NCI-H1048 (cell line): ENCODE measurements around the gene ITPRID2.

Source experiments
- DNase-seq: peaks from one replicate; lab custom pipeline; 2025; lab: John Stamatoyannopoulos, UW

The ITPRID2 gene

GRCh38 chr2:181882246-181883020, 9.1 kb upstream of the ITPRID2 start:
- DNase-seq, result no peak

GRCh38 chr2:181884601-181885000, 6.9 kb upstream of the ITPRID2 start:
- no peak for DNase-seq

GRCh38 chr2:181885096-181885495, 6.4 kb upstream of the ITPRID2 start:
- DNase-seq, result no peak

DNA sequence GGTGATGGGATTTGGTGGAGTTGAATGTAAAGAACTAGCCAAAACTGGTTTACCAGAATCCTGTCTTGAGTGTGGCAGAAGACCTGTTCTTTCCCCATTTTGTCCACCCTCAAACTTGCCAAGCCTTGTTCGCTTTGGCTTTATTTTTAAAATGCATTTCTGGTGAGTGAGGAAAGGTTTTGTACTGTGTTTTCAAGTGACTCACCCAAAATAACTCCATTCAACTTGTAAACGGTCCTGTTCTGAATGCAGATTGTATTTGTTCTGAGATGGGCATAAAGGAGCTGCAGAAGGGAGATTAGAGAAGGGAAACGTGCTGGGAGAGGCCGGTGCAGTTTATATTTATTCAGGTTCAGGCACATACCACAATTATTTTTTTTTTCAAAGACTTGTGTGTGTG, 5.3 kb upstream of the ITPRID2 start:
- DNase-seq, result no peak

DNA sequence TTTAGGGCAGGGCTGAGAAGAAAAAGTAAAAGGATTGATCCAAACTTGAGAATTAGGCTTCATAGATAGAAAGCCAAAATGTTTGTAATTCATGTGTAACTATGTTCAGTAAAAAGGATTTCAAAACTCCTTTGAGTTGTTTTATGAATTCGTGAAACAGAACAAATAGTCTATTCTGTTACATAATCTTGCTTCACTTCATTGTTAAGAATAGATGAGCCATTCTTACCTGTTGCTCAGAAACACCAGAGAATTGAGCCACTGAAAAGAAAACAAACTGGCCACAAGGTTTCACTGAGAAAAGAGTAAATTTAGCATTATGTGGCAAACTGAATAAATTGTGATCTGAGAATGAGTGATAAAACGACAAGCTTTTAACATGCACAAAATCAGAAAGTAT, 4.5 kb upstream of the ITPRID2 start:
- DNase-seq, result no peak

- DNase-seq, result no peak
These were observed 1.8 kb upstream of the ITPRID2 start for GRCh38 chr2:181889776-181890175.

- DNase-seq, result no peak
These were observed 1.3 kb upstream of the ITPRID2 start for GRCh38 chr2:181890271-181890670.

- DNase-seq, result peak; percentile 11
These were observed 652 bp downstream of the ITPRID2 start for GRCh38 chr2:181891966-181892798.

DNA sequence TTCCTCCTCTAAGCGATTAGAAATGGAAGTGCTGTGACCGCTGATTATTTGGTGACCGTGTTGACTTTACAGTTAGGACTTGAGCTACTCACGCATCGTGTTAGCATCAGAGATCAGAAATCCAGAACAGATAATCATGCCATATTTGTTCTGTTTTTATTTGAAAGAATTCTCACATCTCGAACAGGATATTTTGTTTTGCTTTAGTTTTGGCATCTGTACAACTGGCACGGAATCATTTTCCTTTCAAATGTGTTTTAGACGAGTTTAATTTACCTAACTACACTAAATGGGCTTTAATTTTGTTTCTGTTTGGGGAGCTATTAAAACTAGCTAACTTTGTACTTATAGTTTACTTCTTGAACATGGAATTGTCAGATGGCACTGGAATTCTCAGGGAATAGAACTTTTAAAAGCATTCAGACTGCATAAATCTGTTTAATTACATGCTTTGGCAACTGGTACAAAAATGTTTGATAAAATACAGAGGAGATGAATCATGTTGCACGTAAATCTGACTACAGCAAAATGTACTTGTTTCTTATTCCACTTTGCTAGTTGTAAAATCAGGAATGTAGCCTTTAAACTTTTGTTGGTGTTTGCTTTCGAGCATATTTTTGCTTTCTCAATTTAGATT, 1.4 kb downstream of the ITPRID2 start:
- DNase-seq, result no peak

GRCh38 chr2:181894381-181894780, 2.9 kb downstream of the ITPRID2 start:
- no peak for DNase-seq

DNA sequence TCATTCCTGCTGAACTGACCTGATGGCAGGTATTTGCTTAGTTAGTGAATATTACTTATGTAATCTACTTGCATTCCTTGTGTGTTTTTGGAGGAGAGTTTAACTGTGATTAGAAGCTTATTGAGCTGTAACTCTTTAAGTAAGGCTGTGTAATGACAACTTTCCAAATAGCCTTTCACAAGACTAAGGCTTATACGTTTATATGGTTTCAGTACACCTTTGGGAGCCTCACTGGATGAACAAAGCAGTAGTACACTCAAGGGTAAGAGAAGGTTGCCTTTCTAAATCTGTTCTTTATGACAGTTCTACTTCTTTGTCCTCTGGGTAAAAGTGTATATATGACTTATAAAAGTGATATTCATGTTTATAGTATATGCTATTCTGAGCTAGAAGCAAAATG, 4.3 kb downstream of the ITPRID2 start:
- no peak for DNase-seq

DNA sequence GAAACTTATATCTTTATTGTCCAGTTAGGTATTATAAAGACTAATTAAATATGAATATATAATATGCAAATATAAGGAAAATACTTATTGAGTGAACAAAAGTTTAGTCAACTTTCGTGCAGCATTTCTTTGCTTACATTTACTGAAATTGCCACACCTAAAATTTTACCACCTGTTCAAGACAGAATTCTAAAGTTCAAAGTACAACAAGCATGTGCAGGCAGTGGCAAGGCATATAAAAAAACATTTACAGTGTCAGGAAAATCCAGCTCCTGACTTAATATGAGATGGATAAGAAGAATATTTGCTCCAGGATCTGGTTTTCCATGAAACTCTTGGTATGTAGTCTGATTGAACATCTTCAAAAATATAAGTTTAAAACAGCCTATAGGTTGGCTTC, 4.8 kb downstream of the ITPRID2 start:
- no peak for DNase-seq

- no peak for DNase-seq
These were observed 8.6 kb downstream of the ITPRID2 start for GRCh38 chr2:181900007-181900651.

GRCh38 chr2:181902625-181903024, 11.1 kb downstream of the ITPRID2 start:
- DNase-seq, result no peak

DNA sequence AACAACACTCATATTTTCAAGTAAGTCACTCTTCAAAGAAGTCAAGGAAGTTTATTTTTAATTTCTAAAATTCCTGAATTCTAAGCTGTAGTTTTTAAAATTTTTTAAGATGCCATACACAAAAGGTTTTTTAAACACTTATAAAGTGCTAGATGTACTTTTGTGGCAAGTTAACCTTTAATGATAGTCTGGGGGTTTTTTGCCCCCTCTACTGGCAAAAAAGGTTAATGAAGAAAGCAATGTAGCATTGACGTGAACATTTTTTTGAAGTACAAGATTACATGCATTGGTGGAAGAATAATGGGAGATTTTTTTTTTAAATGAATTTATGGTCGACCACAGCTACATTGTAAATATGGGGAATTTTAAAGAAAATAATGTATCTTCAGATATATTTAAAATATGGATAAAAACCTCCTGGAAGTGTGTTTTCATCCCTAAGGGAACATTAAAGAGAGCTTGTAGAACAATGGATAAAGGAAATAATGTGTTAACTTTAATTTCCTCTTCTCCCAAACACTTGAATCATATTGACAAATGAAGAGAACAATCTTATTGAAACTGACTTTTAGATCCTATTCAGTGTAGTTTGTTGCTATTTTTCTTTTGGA, 12.6 kb downstream of the ITPRID2 start:
- DNase-seq, result no peak

DNA sequence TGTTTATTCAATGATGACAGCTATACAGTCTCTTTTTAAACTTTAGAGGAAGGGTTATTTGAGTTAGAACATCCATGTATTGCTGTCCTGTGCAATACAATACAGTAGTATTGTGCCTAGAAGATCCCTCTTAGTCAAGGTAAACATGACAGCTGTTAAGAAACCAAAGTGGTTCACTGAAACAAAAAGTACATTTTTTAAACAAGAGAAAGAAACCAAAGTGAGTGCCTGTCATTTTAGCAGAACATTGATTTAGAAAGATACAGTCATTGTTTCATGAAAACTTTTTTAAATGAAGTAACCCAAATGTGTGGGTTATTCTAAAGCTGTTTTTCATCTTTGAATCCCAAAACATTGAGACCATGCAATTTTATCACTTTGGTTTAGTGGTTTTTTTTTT, 15.5 kb downstream of the ITPRID2 start:
- DNase-seq, result no peak

- DNase-seq, result no peak
These were observed 16.1 kb downstream of the ITPRID2 start for GRCh38 chr2:181907635-181908034.

DNA sequence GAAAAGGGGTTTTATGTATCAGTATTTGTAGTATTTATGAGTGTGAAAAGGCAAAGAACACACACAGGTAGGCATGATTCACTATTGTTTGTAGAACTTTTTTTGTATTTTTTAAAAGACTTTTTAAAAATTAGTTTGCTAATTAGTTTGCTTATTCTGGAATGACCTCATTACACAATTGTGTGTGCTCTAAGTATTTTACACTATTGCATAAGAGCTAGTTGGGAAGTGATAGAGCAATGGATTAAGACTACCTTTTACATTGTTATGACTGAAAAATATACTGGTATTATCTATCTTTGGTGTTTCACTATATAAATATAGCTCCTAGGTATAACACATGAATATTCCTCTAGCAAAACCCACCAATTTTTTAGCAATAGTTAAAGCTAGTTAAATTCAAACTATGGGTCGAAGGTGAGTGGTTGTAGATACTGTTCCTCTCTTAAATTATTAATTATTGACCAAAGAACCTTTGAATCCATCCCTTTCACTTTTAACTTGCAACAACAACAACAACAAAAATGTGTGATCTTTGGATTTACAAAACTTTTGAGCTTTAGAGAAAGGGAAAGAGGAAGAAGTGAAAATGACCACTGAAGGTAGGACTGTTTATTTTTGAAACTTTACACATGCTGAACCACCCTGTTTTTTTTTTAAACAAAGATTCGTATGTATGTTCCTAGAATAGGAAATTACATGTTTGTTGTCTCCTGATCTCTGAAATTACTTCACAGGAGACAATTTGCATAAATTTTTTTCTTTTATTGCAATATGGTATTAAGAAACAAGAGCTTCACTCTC, 18.7 kb downstream of the ITPRID2 start:
- no peak for DNase-seq

DNA sequence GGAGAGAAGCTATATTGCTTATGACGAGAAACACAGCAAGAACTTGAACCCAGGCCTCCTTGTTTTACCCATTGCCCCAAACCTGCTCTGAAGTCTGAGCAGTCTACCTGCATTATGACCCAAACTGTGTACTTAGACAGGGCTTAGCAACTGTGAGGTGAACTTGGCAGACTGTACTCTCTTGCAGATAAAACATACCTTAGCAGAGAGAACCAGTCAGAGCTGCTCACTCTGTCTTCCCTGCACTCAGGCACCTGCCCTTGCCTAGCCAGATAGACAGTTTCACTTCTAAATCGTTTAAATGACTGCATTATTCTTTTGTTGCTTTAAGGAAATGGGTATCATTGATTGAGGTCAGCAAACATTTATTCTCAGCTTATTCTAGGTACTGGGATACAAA, 20.3 kb downstream of the ITPRID2 start:
- no peak for DNase-seq

GRCh38 chr2:181915102-181915501, 23.6 kb downstream of the ITPRID2 start:
- no peak for DNase-seq
